Caco-2 (cell line): ENCODE results near the gene STRA8. TPM values are rescaled to one million over a fixed set of nuclear protein-coding genes. Genes with fewer than 3 reads are reported as not detected.

Experiments used
- BruUV-seq: library from RNA; stranded (reverse); fragments of 400-500 nt; replicated peaks from 2 replicates; lab custom pipeline; 2021; lab: Mats Ljungman, UMichigan
- CTCF ChIA-PET: fragments of 300-600 bp; sonication (Branson Sonifier 250); formaldehyde crosslinking; loops from one replicate; lab custom pipeline; 2022; ENCODE audit warnings: antibody characterized with exemption; lab: Charles Lee
- POLR2A ChIA-PET: fragments of 300-600 bp; sonication (Branson Sonifier 250); formaldehyde crosslinking; loops from one replicate; lab custom pipeline; 2022; ENCODE audit warnings: antibody characterized with exemption; lab: Charles Lee
- DNase-seq, 2 experiments: peaks; one replicate each; pipeline versions ENCODE4 v3.0.0 to v3.0.0-alpha.2; 2020 to 2022
- H3K27me3 ChIP-seq: replicated peaks from 2 replicates; pipeline ENCODE4 v1.6.0; 2011; ENCODE audit warnings: low read length; ENCODE audit not compliant: control insufficient read depth, insufficient read depth
- H3K36me3 ChIP-seq: 2 replicates; pipeline ENCODE4 v1.5.1; 2011; ENCODE audit warnings: low read length; ENCODE audit not compliant: control insufficient read depth, insufficient read depth
- H3K4me1 ChIP-seq: fragments of 250-450 bp; sonication (Bioruptor Pico); 2 replicates; pipeline ENCODE4 v1.5.1; 2020; ENCODE audit warnings: mild to moderate bottlenecking
- H3K4me3 ChIP-seq: 2 replicates; pipeline ENCODE4 v1.5.1; 2011; ENCODE audit warnings: low read depth, mild to moderate bottlenecking, control low read depth, low read length
- H3K9me3 ChIP-seq: fragments of 250-450 bp; sonication (Bioruptor Pico); 2 replicates; pipeline ENCODE4 v1.5.1; 2020; ENCODE audit warnings: mild to moderate bottlenecking, moderate library complexity
- H3K27ac Mint-ChIP-seq: one replicate; pipeline ENCODE4 v1.8.0; 2022; ENCODE audit warnings: mixed read lengths; ENCODE audit not compliant: unreplicated experiment
- H3K27me3 Mint-ChIP-seq: one replicate; pipeline ENCODE4 v1.8.0; 2022; ENCODE audit warnings: mixed read lengths; ENCODE audit not compliant: insufficient read depth, unreplicated experiment
- H3K36me3 Mint-ChIP-seq: one replicate; pipeline ENCODE4 v1.8.0; 2022; ENCODE audit warnings: mild to moderate bottlenecking, mixed read lengths; ENCODE audit not compliant: insufficient read depth, unreplicated experiment
- H3K4me1 Mint-ChIP-seq: one replicate; pipeline ENCODE4 v1.8.0; 2022; ENCODE audit warnings: low read depth, mixed read lengths; ENCODE audit not compliant: unreplicated experiment
- H3K4me3 Mint-ChIP-seq: one replicate; pipeline ENCODE4 v1.8.0; 2022; ENCODE audit warnings: mild to moderate bottlenecking, moderate library complexity, mixed read lengths; ENCODE audit not compliant: unreplicated experiment
- H3K9me3 Mint-ChIP-seq: one replicate; pipeline ENCODE4 v1.8.0; 2022; ENCODE audit warnings: mixed read lengths; ENCODE audit not compliant: unreplicated experiment
- CTCF ChIP-seq, 2 experiments: fragments of 200-600 bp in 1 of 2; IDR thresholded peaks; 1 replicate in 1 of 2; 2 replicates in 1 of 2; pipeline versions ENCODE4 v1.5.1 to v1.8.0; 2011 to 2022; ENCODE audit warnings: antibody characterized with exemption in 1 of 2, control low read depth in 1 of 2, inconsistent platforms in 1 of 2, low read depth in 1 of 2, low read length in 1 of 2, mild to moderate bottlenecking in 1 of 2, moderate library complexity in 1 of 2; ENCODE audit not compliant: insufficient read depth in 1 of 2, severe bottlenecking in 1 of 2, unreplicated experiment in 1 of 2
- intact Hi-C: fragments of 100-400 bp; cut with micrococcal nuclease; formaldehyde crosslinking; loops from one replicate; pipeline ENCODE4 v1.10.0; 2022; ENCODE audit not compliant: unreplicated experiment
- total RNA-seq: library from RNA; stranded (reverse); gene quantifications from 2 replicates; pipeline ENCODE4 v1.2.3, GENCODE V29; 2022

STRA8 gene
- total RNA-seq, 1 experiment from 2014 or later = not detected

GRCh38 chr7:135282561-135283254 is 49.1 kb downstream of the STRA8 start:
- intact Hi-C loops = no loop called here
- H3K27me3 ChIP-seq = no peaks in the 10 kb centered on the region
- Mint-ChIP-seq H3K27ac (no peak overlapping the region), H3K36me3 (no peaks in the 10 kb centered on the region), H3K4me1 (no peaks in the 10 kb centered on the region), H3K4me3 (no peak overlapping the region), H3K27me3 (peaks cover 2% of the 10 kb centered on the region), H3K9me3 (no peaks in the 10 kb centered on the region)
- ChIA-PET POLR2A (no interaction called here), CTCF (interaction anchor here (1.0 to 6.3 kb wide), 3 partner anchors 8 to 52 kb away, joined by 3 to 79 read pairs (median 12); no protein-coding TSS in a partner anchor)
- DNase-seq = no peak
- H3K4me3 ChIP-seq = no peak overlapping the region
- H3K9me3 ChIP-seq = no peaks in the 10 kb centered on the region
- H3K4me1 ChIP-seq = no peaks in the 10 kb centered on the region
- H3K36me3 ChIP-seq = no peaks in the 10 kb centered on the region
- no peak for TF ChIP-seq CTCF (IDR thresholded peaks at IDR 0.05; ENCODE audit: insufficient read depth in 1 of 2, low read depth in 1 of 2, low read length in 1 of 2, severe bottlenecking in 1 of 2, unreplicated experiment in 1 of 2)
- no TSS peak for BruUV-seq

GRCh38 chr7:135283959-135284638 is 50.5 kb downstream of the STRA8 start:
- ChIA-PET CTCF (no interaction called here), POLR2A (no interaction called here)
- H3K36me3 Mint-ChIP-seq = no peaks in the 10 kb centered on the region
- no peak overlapping the region for H3K4me3 ChIP-seq
- no peaks in the 10 kb centered on the region for H3K36me3 ChIP-seq
- H3K9me3 Mint-ChIP-seq = no peaks in the 10 kb centered on the region
- no peak for DNase-seq
- intact Hi-C loops = no loop called here
- no peaks in the 10 kb centered on the region for H3K4me1 ChIP-seq
- H3K4me3 Mint-ChIP-seq = no peak overlapping the region
- no peaks in the 10 kb centered on the region for H3K9me3 ChIP-seq
- TF ChIP-seq CTCF (IDR thresholded peaks at IDR 0.05; ENCODE audit: insufficient read depth in 1 of 2, low read depth in 1 of 2, low read length in 1 of 2, severe bottlenecking in 1 of 2, unreplicated experiment in 1 of 2) = no peak
- no peak overlapping the region for H3K27ac Mint-ChIP-seq
- BruUV-seq = no TSS peak
- H3K4me1 Mint-ChIP-seq = no peaks in the 10 kb centered on the region
- H3K27me3 Mint-ChIP-seq = peaks cover 2% of the 10 kb centered on the region
- no peaks in the 10 kb centered on the region for H3K27me3 ChIP-seq

- Histone ChIP-seq H3K9me3 (no peaks in the 10 kb centered on the region), H3K4me1 (no peaks in the 10 kb centered on the region), H3K27me3 (no peaks in the 10 kb centered on the region), H3K4me3 (no peak overlapping the region), H3K36me3 (no peaks in the 10 kb centered on the region)
- no peak for TF ChIP-seq CTCF (IDR thresholded peaks at IDR 0.05; ENCODE audit: insufficient read depth in 1 of 2, low read depth in 1 of 2, low read length in 1 of 2, severe bottlenecking in 1 of 2, unreplicated experiment in 1 of 2)
- Mint-ChIP-seq H3K27ac (no peak overlapping the region), H3K9me3 (no peaks in the 10 kb centered on the region), H3K4me3 (no peak overlapping the region), H3K27me3 (no peaks in the 10 kb centered on the region), H3K36me3 (no peaks in the 10 kb centered on the region), H3K4me1 (no peaks in the 10 kb centered on the region)
- ChIA-PET POLR2A (no interaction called here), CTCF (no interaction called here)
- BruUV-seq = no TSS peak
- intact Hi-C loops = no loop called here
- no peak for DNase-seq
Measured at GRCh38 chr7:135285547-135286233, 52.1 kb downstream of the STRA8 start.
